Esophagus squamous epithelium (tissue), 4 donors: ENCODE results near the gene KIF26B.

Experiments
- CTCF ChIP-seq, 6 experiments: fragments of 450-650 bp in 4 of 6; fragments of 200-600 bp in 2 of 6; sonication (generic) in 2 of 6; IDR thresholded peaks; one replicate each; pipeline ENCODE4 v1.5.1; 2016 to 2019; ENCODE audit warnings: antibody characterized with exemption in 6 of 6, mild to moderate bottlenecking in 4 of 6, moderate library complexity in 4 of 6
- POLR2A ChIP-seq, 4 donors: fragments of 450-650 bp; IDR thresholded peaks; one replicate each; pipeline ENCODE4 v1.6.1; 2017; ENCODE audit warnings: antibody characterized with exemption in 4 of 4, mild to moderate bottlenecking in 4 of 4, moderate library complexity in 3 of 4

- TF ChIP-seq CTCF (IDR thresholded peaks at IDR 0.05), result no peak
- no peak for TF ChIP-seq POLR2A (IDR thresholded peaks at IDR 0.05)
Observed at GRCh38 chr1:245383396-245384330, 228.9 kb downstream of the KIF26B start.
